PC-9 (cell line): Measurements from ENCODE around the gene ANO1.

Source experiments
- EZH2 ChIP-seq: fragments of 200-600 bp; sonication (generic); IDR thresholded peaks from 2 replicates; pipeline ENCODE4 v1.8.0; 2017; ENCODE audit warnings: antibody characterized with exemption, low read depth
- TF ChIP-seq, protein P1 (sequence below): fragments of 200-600 bp; sonication (generic); conservative IDR thresholded peaks from 2 replicates; pipeline ENCODE4 v1.6.1; 2017; ENCODE audit warnings: mixed run types, antibody characterized with exemption, mild to moderate bottlenecking, moderate library complexity

GRCh38 chr11:70097783-70098563 lies 19.9 kb downstream of the ANO1 start:
- TF ChIP-seq, protein P1, sequence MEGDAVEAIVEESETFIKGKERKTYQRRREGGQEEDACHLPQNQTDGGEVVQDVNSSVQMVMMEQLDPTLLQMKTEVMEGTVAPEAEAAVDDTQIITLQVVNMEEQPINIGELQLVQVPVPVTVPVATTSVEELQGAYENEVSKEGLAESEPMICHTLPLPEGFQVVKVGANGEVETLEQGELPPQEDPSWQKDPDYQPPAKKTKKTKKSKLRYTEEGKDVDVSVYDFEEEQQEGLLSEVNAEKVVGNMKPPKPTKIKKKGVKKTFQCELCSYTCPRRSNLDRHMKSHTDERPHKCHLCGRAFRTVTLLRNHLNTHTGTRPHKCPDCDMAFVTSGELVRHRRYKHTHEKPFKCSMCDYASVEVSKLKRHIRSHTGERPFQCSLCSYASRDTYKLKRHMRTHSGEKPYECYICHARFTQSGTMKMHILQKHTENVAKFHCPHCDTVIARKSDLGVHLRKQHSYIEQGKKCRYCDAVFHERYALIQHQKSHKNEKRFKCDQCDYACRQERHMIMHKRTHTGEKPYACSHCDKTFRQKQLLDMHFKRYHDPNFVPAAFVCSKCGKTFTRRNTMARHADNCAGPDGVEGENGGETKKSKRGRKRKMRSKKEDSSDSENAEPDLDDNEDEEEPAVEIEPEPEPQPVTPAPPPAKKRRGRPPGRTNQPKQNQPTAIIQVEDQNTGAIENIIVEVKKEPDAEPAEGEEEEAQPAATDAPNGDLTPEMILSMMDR, result no peak
- no peak for TF ChIP-seq EZH2
